HuH-7.5 (cell line): ENCODE data around the gene RIPOR1.
A peak's percentile ranks its signal among the peaks of the same experiment; 100 is the strongest.
"Not testable (repeated sequence)": the region's sequence is repeated elsewhere in the genome, so short reads cannot be mapped to it uniquely, and the experiment has no call there.

Source experiments
- DNase-seq: peaks from one replicate; pipeline ENCODE4 v3.0.0; 2011; ENCODE audit warnings: low spot score

Gene RIPOR1

DNA sequence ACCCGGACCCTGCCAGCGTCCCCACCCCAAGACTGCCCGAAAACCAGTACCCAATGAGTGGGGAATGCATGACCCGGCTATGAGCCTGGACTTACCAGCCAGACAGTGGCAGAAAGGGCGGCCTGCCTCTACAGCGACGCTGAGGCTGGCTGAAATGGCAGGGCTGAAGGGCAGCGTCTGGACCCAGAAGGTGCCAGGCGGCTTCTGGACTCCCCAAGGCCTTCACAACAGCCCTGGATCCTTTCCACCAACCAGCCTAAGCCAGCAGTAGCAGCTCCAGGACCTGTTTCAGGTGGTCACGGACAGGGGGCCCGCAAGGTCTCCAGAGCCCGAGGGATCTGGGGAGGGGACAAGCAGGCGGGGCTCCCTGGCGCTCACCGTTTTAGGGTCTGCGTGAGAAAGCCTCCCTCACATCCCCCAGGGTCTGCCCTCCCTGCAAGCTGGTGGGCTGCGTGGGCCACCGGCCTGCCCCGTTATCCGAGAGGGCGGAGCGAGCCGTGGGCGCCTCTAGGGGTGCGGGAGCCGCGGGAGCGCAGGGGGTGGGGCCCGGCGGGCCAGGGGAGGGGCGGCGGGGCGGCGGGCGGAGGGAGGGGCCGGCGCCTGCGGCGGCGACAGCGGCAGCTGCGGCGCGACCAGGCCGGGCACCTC lies at the start of gene RIPOR1:
TSS of gene RIPOR1 (plus strand) at position 608 of the 648 bp plus-strand sequence. CDS start 9,618 bp downstream, outside the sequence.
- DNase-seq: peak; percentile 89

DNA sequence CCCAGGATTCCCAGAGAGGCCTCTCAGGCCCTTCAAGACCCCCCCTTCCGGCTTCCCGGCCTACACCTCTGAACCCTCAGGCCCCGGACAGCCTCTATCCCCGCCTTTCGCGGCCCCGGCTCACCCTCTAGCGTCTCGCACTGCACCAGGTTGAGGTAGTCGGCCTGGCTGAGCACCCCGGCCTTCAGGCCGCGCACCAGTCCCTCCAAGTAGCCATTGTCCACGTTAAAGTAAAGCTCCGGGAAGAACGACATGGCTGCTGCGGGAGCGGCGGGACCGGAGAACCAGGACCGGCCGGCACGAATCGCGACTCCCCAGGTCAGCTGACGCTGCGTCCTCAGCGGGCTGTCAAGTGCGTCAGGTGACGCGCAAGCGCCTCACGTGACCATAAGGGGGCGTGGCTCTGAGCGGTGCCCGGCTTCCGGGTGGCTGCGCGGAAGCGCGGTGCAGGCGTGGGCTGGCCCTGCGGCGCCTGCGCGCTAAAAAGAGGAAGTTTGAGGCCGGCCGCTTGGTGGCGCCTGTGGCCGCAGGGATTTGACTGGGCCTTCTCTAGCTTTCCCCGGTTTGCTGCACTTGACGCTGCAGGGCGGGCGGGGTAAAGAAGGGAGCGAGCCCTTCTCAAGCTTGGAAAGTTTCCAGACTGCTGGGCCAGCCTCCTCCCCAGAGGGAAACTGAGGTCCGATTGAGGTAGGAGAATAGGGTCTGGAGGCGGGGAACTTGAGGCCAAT lies 47.6 kb upstream of the RIPOR1 start, which contains the start of gene ATP6V0D1:
TSS of gene ATP6V0D1 (minus strand) at position 325 of the 728 bp plus-strand sequence. CDS start at position 254, 71 bp downstream.
- DNase-seq: peak; percentile 95

- DNase-seq: no peak
These were observed 46.9 kb upstream of the RIPOR1 start for GRCh38 chr16:67481561-67482232.

DNA sequence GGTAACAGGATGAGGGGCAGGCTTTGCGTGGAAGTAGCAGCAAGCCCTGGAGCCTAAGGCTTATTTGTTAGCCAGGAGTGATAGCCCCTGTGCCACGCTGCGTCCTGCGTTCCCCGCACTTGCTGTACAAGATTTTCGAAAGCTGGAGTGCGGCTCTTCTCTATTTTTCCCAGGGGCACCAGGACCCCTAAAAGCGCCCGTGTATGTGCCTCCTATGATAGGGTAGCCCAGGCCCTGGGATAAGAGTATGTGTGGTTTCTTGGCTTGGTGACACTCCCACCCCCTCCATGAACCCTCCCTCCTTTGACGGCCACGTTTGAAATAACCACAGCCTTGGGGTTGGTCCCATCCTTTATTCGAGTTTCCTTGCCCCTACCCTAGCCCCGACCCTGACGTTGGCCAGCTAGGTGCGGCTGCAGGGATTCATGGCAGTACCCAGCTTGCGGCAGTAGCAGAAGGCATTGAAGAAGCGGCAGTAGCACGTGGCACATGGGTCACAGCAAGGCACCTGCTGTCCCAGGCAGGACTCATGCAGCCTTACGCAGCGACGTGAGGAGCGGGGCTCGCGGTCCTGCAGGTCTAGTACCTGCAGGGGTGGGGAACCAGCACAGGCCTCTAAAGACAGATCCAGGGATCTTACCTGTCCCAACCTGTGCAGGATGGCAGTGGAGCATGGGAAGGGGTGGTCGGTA lies 46.2 kb upstream of the RIPOR1 start:
- DNase-seq: no peak

- DNase-seq: no peak
These were observed 45.5 kb upstream of the RIPOR1 start, which contains the start of gene AGRP for GRCh38 chr16:67483150-67483549. Gene AGRP, minus strand, starts transcription at chr16:67483547. Its CDS starts 149 bp downstream, at chr16:67483398.

DNA sequence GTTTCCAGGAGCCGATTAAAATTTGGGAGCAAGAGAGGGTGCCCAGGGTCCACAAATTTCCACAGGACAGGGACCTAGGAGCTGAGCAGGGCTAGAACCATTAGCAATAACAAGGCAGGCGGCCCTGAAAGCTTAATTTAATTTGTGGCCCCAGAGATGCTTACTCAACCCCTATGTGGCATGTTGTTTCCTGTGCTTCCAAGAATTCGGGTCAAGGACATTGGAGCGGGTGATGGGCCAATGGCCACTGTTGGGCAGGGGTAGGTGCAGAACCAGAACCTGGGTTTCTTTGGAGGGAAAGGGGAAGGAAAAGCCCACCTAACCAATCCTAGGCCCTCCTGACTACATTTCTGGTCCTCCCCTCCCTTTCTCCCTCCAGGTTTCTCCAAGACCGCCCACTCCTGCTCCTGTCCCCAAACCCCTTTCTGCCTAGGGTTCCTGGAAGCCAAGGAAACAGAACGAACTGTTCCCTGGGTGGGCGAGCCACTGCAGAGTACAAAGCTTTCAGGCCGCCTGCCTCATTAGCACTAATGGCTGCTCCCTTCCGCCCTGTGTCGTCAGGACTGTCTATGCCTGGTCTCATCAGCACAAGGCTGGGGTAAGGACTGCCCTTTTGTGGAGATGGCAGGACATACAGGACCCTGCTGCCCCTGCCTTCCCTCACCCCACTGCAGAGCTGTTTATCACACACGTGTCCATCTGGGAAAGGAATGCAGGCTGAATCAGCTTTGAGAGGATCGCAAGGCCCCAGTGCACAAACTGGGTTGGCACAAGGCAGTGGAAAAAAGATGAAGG lies 44.7 kb upstream of the RIPOR1 start:
- no peak for DNase-seq

DNA sequence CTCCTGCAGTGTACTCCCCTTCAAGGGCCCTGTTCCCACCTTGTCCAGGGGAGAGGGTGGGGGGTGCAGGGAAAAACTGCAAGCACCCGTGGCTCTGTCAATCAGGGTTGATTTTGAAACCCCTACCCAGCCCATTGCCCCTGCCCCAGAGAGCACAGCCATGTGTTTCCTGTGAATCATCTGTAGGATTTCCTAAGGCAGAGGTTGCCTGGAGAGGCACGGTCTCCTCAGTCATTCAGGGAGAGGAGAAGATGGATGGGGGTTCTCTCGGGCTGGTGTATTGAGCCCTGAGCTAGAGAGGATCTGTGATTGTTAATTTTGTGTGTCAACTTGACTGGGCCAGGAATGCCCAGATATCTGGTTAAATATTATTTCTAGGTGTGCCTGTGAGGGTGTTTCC lies 41.8 kb upstream of the RIPOR1 start:
- DNase-seq: no peak

- not testable (repeated sequence) for DNase-seq
These were observed 41.1 kb upstream of the RIPOR1 start for GRCh38 chr16:67487561-67487960.

GRCh38 chr16:67489401-67490083 lies 39.1 kb upstream of the RIPOR1 start:
- no peak for DNase-seq

DNA sequence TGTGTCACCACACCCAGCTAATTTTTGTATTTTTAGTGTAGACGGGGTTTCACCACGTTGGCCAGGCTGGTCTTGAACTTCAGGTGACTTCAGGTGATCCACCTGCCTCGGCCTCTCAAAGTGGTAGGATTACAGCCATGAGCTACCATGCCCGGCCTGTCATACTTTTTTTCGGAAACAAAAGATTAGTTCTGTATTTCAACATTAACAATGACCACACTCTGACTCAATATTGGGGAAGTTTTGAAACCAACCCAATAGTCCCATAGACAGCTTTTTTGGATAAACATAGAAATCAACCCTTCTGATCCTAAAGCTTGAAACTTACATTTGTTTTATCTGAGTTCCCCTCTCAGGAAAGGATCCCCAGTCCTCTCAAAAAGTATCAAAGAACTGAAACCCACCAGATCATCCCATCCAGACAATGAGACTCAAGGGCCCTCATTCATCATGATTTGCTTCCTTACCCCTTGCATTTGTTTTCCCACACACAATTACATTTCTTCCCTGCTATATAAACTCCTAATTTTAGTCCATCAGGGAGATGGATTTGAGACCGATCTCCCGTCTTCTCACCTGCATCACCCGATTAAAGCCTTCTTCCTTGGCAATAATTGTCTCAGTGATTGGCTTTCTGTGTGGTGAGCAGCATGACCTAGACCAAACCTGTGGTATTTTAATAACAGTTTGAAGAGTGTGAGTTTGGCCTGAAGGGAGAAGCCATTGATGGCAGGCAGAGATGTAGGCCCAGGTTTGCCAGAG lies 38.1 kb upstream of the RIPOR1 start:
- no peak for DNase-seq

DNA sequence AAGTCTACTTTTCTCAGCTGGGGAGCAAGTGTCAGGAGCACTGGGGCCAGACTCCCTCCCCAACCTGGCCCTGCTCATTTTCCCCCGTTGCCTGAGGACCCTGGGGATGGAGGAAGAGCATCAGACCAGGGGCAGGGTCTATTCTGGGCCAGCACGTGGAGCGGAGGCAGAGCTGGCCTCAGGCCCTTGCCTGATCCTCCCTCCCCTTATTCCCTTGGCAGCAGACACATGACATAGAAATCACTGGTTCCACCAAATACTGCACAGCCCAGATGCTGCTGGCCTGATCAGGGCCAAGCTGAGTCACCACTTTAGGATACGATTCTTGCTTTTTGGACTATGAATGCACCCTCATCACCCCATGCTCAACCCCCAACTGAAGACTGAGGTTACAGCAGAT lies 29.5 kb upstream of the RIPOR1 start:
- no peak for DNase-seq

DNA sequence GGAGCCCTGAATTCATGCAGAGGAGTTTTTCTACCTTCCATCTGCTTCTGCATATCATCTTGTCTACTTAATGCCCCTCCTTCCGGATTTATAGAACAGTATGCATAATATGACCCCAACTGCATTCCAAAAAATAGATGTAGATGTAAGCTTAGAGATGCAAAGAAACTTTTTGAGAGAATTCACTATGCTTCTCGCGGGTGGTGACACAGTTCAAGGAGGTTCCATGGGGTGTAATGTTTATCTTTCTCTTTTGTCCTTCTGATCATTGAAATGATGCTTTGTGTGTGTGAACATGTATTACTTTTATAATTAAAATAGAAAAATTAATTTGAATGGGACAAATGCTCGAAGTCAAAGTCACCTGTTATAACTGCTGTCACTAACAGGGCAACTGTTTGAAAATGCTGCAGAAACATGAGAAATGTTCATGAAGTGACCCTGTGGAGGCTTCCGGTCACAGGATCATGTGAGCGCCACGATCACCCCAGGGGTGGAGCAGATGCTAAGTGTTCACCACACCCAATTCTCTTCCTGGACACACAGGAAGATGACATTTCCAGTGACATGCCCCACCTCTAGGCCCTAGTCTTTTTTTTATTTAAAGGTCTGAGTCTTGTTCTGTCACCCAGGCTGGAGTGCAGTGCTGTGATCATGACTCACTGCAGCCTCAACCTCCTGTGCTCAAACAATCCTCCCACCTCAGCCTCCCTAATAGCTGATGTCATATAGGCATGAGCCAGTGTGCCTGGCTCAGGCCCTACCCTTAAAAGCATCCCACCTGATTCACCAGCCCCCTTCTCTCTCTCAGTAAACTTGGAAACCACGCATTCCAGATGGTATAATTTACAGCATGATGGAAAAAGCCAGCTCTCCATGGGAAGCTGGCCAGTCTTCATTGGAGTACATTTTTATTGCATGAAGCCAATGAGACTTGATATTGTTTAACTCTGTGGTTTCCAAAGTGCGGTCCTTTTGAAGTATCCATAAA lies 24.3 kb upstream of the RIPOR1 start:
- DNase-seq: no peak

- DNase-seq: no peak
These were observed 22.2 kb upstream of the RIPOR1 start for GRCh38 chr16:67506468-67506867.

- DNase-seq: no peak
These were observed 19.6 kb upstream of the RIPOR1 start for GRCh38 chr16:67509016-67509415.

- not testable (repeated sequence) for DNase-seq
These were observed 14.7 kb upstream of the RIPOR1 start for GRCh38 chr16:67513892-67514291.

DNA sequence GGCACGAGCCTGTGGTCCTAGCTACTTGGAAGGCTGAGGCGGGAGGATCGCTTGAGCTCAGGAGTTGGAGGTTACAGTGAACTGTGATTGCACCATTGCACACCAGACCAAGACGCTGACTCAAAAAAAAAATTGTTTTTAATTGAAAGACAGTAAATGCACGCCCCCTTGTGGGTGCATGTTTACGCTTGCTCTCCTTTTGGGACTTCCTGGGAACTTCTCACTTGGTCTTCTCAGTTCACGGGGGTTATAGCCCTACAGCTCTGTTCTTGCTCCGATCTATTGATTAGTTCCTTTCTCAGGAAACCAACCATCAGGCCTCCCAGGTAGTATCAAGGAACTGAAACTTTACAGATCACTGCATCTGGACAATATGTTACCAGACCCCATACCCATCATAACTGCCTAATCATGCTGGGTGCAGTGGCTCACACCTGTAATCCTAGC lies 14.2 kb upstream of the RIPOR1 start:
- DNase-seq: no peak

DNA sequence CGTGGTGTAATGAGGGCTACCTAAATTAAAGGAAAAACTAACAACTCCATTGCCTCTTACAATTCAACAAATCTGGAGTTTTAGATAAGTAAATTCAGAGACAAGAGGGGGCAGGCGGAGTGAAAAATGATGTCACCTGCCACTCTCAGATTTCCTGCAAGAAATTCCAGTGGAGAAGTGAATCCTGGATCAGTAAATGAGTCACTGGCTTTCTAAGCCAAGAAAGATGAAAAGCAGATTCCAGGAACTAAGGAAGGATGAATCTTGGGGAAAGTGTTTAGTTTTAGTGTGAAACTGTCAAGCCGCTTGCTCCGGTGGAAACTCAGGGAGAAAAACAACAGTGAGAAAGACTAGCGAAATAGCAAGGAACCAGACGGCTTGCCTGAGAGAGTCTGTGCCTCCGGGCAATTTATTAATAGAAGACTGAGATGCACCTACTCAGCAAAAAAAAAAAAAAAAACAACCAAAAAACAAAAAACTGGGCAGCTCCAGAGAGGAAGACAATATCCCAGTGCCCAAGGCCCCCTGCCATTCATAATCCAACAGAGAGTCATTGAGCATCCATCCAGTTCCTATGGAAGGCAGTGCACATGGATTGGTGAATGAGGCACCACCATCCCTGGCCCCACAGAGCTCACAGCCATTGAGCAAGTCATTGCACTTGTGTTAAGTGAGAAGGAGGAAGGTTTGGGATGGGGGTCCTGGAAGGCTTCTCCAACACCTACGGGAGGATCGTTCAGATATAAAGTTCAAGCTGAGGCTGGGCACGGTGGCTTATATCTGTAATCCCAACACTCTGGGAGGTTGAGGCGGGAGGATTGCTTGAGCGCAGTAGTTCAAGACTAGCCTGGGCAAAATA lies 12.1 kb upstream of the RIPOR1 start:
- DNase-seq: no peak

GRCh38 chr16:67517155-67517445 lies 11.5 kb upstream of the RIPOR1 start:
- no peak for DNase-seq
